DMS153 treated with DMSO at 0.1 percent for 48 hours (cell line): ENCODE results near the gene DHCR7.

Experiments
- DNase-seq: peaks from one replicate; lab custom pipeline; 2025; ENCODE audit not compliant: unreplicated experiment; lab: John Stamatoyannopoulos, UW

Gene DHCR7

DNA sequence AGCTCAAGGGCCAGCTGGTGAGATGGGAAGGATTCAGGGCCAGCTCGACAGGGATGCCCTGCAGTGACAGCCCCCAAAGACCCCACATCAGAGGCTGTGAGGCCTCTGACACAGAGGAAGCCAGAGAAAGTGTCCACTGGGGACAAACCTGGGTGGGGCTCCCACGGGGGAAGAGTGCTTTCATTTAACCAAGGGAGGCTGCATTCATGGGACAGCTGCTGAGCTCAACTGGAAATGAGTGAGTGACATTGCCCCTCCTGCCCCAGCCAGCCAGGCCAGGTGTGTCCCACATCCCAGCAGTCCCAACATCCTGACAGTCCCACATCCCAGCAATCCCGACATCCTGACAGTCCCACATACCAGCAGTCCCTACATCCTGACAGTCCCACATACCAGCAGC, 61.0 kb downstream of the DHCR7 start:
- DNase-seq = no peak

DNA sequence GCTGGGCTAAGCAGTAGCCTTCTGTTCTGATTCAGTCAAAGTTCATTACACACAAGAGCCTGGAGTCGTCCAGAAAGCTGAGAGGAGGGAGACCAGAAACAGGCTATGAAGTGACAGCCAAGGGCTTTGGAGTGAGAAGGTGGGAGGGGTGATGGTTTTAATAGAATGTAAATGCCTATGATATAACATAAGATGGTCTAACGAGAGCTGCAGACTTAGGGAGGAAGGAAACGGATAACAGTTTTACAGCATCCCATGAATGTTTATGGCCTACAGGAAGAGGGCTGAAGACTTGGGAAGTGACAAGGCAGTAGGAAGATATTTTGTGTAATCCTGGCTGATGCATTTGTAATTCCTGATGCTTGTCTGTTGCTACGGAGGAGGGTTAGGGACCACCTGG, 62.0 kb downstream of the DHCR7 start:
- no peak for DNase-seq

DNA sequence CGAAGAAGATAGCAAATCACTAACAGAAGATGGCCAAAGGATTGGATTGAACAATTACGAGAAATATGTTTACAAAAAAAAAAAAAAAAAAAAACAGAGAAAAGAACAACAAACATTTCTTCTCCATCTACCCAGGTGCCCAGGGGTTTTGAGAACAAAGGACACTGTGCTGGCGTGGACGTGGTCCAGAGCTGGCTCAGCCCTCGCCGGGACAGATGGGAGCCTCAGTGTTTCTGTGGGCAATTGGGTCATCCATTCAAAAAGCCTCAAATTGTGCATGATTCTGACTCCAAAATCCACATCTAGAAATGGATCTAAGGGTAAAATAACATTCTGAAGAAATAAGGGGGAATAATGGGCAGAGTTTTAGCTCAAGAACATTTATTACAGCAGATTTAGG, 63.1 kb downstream of the DHCR7 start:
- DNase-seq = no peak

DNA sequence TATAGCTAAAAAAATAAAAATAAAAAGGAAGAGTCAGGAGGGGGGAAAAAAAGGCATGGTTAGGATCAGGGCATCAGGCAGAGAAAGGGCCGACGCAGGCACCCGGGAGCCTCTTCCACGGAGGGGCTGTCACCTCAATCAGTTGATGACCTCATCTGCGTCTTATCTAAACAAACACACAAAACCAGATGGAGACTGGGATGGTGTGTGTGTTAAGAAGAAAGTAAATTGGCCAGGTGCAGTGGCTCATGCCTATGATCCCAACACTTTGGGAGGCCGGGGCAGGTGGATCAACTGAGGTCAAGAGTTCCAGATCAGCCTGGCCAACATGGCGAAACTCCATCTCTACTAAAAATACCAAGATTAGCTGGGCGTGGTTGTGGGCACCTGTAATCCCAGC, 63.6 kb downstream of the DHCR7 start:
- no peak for DNase-seq
